G401.6 (cell line): ENCODE measurements around the gene PHOSPHO2.

Source experiments
- FAIRE-seq: peaks from 2 replicates; lab custom pipeline; 2012; peaks lifted over from hg19 to GRCh38; lab: Jason Lieb, UNC

The PHOSPHO2 gene

DNA sequence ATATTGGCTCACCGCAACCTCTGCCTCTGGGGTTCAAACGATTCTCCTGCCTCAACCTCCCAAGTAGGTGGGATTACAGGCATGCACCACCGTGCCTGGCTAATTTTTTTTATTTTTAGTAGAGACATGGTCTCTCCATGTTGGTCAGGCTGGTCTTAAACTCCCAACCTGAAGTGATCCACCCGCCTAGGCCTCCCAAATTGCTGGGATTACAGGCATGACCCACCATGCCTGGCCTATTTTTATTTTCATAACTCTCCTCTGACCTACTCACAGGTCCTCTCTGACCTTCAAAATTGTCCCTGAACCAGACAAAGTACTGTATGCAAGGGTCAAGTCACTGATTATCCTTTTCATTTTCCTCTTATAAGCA lies 23.4 kb downstream of the PHOSPHO2 start:
- no peak for FAIRE-seq

DNA sequence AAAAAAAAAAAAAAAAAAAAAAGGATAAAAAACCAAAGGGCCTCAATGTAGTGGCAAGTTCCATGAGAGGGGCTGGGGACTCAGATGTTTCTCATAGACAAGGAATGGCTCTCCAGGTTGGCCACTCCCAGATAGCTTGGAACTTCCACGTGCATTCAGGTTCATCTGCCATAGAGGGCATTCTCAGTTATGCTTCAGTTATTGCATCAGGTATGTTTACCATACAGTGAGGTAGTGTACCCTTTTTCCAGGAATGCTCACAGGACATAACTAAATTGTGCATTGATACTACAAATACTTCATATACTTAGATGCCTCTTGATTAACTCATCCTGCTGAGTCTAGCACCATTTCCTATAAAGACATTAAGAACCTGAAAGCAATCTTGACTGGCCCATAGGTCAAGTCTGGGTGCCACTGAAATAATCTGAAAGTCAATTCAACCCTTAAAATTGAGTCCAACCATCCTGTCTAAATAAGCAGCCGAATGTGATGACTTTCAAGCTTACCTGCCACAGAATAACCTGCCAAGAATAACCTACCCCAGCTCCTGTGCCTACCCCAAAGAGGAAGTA lies 24.7 kb downstream of the PHOSPHO2 start:
- no peak for FAIRE-seq

DNA sequence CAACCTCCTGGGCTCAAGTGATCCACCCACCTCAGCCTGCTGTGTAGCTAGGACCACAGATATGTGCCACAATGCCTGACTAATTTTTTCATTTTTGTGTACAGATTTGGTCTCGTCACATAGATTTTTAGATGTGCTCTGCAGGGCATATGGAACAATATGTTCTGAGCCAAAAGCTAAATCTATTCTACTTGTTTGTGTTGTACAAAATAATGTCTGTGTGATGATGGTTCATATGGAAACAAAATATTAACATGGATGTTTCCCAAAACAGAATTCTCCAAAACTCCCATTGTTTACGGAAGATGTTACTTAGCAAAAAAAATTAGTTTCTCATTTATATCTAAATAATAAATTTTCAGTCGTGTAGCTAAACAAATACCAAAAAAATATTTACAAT lies 26.7 kb downstream of the PHOSPHO2 start:
- no peak for FAIRE-seq

DNA sequence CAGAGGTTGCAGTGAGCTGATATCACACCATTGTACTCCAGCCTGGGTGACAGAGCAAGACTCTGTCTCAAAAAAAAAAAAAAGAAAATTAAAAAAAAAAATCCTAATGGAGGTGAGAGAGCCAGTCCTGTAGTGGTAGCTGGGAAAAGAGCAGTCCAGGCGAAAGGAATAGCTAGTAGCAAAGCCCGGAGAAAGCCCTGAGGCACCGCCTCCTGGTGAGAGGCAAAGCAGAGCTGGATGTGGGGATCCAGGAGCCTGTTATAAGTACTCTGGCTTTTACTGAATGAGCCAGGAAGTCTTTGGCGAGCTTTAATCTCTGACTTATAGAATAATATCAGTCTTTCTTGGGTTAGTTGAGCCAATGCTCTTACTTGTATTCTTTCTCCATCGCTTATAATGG lies 32.8 kb downstream of the PHOSPHO2 start:
- no peak for FAIRE-seq

DNA sequence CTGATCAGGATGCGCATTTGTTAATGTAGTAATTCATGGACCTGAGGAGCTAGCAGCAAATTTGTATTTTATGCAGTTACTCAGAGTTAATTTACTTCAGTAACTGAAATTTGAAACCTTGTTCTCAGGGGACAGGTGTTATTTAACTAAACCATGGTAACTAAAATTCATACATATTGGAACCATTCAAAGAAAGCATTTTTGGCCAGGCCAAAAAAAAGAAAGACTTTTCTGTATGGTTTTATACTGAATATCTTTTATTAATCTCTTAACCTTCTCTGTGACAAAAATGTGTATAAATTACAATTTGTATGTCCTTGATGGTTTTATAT lies 35.0 kb downstream of the PHOSPHO2 start:
- FAIRE-seq, result no peak

DNA sequence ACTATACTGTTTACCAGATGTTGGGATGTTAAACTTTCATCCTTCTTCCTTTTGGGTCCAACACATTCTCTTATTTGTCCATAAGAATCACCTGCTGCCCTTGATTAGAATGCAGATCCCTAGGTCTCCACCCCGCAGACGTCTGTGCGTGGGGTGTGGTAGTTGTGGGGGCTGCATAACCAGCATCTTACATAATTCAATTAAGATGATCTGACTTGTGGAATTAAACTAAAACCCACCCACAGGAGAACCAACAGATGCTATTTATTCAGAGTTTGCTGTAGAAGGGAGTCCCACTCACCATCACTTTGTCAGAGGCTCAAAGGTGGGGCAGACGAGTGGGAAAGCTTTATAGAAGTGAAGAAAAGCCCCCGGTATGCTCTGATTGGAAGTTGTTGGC lies 37.8 kb downstream of the PHOSPHO2 start:
- FAIRE-seq, result no peak

DNA sequence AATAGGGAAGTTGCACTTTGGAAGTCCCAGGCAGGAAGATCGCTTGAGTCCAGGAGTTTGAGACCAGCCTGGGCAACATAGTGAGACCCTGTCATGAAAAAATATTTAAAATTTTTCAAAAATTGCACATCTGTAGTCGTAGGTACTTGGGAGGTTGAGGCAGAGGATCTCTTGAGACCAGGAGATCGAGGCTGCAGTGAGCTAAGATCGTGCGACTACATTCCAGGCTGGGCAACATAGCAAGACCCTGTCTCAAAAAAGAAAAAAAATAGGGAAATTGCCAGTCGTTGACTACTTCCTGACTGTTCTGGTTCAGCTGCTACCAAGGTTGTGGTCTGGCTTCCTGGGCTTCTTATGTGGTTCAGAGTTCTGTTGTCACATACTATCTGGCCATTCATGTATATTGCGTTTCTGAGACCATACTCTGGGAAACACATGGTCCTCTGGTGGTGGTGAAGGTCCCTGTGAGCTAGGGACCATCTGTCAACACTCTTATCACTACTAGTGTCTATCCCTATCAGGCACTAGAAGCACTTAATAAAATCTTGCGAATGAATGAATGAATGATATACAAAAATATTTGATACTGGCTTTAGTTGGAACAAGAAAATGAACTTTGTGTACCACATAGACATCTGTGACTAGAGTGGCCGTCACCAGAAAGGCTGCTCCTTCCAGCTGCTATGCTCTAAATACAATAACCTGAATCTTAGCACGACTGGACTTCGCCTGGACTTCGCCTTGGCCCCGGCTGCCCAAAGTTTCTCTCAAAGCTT lies 38.5 kb downstream of the PHOSPHO2 start:
- FAIRE-seq, result no peak

DNA sequence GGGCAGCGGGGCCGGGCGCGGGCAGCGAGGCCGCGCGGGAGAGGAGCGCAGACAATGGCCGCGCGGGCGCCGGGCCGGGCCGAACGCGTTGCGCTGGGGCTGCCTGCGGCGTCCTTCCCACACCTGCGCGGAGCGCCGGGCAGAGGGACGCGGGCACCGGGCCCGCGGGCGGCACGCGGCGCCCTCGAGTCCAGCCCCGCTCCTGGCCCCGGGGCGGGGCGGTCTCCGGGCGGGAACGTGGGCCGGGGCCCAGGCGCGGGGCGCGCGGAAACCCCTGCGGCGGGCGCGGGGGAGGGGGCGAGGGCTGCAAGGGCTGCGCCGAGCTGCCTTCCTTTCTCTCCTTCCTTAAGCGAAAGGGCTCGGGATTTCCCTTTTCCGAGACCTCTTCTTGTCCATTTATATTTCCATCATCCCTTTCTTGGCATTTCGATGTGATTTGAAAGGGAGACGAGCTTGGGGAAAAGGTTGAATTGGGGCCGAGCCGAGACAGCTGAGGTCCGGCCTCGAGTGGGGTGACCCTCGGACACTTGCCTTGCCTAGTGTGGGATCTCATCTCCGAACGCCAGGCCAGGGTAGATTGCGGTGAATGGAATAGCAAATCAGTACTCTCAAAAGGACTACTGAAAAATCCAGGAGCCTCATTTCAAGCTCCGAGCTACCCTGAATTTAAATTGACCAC lies 40.0 kb downstream of the PHOSPHO2 start:
- no peak for FAIRE-seq

DNA sequence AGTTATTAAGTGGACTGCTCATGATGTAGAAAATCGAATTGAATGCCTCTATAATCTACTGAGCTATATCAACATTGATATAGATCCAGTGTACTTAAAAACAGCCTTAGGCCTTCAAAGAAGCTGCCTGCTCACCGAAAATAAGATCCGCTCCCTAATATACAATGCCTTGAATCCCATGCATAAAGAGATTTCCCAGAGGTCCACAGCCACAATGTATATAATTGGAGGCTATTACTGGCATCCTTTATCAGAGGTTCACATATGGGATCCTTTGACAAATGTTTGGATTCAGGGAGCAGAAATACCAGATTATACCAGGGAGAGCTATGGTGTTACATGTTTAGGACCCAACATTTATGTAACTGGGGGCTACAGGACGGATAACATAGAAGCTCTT lies 41.4 kb downstream of the PHOSPHO2 start:
- no peak for FAIRE-seq

DNA sequence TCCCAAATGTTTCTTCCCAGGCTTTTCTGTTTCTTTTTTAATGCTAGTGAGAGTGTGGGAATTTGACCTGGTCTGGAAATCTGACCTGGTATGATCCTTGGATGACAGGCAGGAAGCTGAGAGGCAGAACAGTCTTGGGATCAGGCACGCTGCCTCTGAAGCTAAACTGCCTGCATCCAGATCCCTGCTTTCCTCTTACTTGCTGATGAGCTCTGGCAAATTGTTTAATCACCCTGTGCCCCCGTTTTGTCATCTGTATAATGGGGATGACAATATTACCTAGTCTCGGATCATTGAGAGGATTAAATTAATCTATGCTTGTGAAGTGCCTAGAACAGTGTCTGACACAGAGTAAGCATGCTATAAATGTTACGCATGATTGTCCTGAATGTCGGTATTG lies 42.6 kb downstream of the PHOSPHO2 start:
- FAIRE-seq, result no peak

DNA sequence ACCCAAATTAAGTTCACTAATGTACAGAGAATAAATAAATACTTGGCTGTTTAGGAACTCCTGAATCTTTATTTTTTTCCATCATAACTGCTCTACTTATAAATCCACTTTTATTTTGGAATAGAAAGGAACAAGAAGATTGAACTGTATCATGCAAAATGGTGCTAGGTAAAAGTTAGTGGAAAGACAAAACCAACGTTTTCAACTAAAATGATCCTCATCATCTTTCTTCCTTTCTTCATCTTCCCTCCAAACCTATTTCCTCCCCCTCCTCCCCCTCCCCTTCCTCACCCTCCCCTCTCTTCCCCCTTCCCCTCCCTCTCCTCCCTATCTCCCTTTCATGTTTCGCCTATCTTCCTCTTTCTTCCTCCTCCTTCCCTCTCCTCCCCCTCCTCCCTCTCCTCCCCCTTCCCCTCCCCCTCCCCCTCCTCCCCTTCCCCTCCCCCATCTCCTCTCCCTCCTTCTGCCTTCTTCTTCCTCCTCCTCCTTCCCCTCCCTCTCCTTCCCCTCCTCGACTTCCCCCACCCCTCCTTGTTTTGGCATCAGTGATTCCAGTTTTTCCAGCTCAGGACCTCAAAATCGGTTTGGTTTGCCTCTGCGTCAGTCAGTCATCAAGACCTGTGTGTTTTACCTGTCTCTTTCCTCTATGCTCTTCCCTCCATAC lies 44.4 kb downstream of the PHOSPHO2 start:
- FAIRE-seq, result no peak

DNA sequence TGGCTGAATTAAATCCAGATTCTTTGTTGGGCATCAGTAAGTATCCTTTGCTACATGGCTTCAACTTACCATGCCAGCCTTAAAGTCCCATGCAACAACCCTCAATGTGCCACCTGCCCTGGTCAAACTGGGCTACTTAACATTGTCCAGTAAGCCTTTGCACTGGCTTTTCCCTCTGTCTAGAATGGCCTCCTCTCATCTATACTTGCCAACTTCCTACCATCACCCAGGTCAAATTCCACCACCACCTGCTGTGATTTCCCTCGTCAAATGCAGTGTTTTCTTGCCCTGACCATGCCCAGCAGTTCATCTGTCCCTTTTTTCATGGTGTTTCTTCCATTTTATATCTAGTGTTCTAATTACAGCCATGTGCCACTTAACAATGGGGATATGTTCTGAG lies 45.1 kb downstream of the PHOSPHO2 start:
- no peak for FAIRE-seq

DNA sequence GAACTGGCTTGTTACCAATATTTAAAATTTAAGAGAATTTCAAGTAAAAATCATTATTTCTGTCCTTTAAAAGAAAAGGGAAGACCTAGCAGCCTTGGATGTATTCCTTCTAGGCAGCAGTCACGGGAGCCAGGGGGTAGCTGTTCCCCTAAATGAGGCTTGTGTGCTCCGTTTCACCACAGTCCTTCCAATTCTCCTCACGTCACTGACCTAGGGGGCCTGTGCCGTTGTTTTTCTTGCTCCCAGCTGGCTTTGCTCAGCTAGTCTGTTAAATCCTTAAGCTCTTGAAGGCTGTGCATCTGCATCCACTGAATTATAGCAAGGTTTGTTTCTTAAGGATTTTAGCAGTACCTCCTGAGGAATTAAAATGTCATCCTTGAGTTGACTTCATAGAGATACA lies 49.3 kb downstream of the PHOSPHO2 start:
- FAIRE-seq, result no peak

DNA sequence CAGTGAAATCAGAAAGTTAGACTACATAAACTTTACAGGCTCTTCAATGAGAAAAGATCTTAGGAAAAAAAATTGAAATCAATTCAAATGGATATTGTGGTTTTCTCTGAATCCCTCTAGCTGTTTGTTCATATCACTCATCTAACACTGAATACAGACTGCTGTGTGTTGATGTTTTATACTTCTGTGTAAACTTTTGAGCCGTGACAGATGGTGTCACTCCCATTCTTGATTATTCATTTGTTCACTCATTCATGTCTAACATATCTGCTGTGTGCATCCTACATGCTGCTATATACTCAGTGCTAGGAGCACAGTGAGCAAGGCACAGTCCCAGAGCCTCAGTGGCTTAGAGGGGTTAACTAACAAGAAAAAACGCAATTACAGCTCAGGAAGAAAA lies 52.0 kb downstream of the PHOSPHO2 start:
- FAIRE-seq, result no peak

DNA sequence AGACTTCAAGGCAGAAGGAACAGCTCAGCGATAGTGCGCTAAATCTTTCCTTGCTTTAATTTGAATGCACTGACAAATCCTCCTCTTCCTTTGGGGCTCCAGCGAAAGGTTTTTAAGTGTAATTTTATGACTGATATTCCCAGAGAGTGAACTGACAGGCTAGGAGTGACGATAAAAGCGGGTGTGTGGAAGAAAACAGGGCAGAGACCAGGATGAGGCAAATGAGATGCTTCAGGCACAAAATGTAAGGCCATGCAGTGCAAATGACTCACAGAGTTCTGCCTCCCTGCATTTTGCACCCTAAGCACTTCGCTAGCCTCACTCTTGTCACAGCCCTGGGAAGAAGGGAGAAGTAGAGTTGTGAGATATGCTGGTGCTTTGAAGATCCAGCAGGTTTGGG lies 54.0 kb downstream of the PHOSPHO2 start:
- FAIRE-seq, result no peak
